AG10803 (cell line): Measurements from ENCODE around the gene SLC34A1.

Experiments
- DNase-seq: peaks from one replicate; pipeline ENCODE4 v3.0.0; 2010; ENCODE audit warnings: low read depth
- H3K4me3 ChIP-seq: 2 replicates; pipeline ENCODE4 v1.5.1; 2011; ENCODE audit warnings: mild to moderate bottlenecking, low read length, control low read depth
- CTCF ChIP-seq: conservative IDR thresholded peaks from 2 replicates; pipeline ENCODE4 v1.5.1; 2011; ENCODE audit warnings: mild to moderate bottlenecking, low read length, control low read depth, inconsistent platforms

The SLC34A1 gene

GRCh38 chr5:177423671-177424070, 39.4 kb downstream of the SLC34A1 start:
- no peak for DNase-seq

GRCh38 chr5:177425196-177425800, 41.1 kb downstream of the SLC34A1 start:
- TF ChIP-seq CTCF, result no peak
- DNase-seq, result no peak
- H3K4me3 ChIP-seq, result peak overlapping the region; percentile 73

More at GRCh38 chr5:177423671-177424070, 39.4 kb downstream of the SLC34A1 start:
- no peak for TF ChIP-seq CTCF
- no peak overlapping the region for H3K4me3 ChIP-seq

- peak; percentile 100 for DNase-seq
- no peak for TF ChIP-seq CTCF
- peak overlapping the region; percentile 73 for H3K4me3 ChIP-seq
These were observed 41.7 kb downstream of the SLC34A1 start for GRCh38 chr5:177425801-177426565.

- DNase-seq, result no peak
- TF ChIP-seq CTCF, result no peak
- H3K4me3 ChIP-seq, result peak within 1 kb of the TSS; percentile 74
These were observed 42.5 kb downstream of the SLC34A1 start, which contains the start of gene GRK6 for GRCh38 chr5:177426566-177427210. Gene GRK6, plus strand, starts transcription at chr5:177426676. Its CDS starts 170 bp downstream, at chr5:177426846.

GRCh38 chr5:177427211-177427822, 43.1 kb downstream of the SLC34A1 start:
- TF ChIP-seq CTCF, result no peak
- peak overlapping the region; percentile 74 for H3K4me3 ChIP-seq
- no peak for DNase-seq

- H3K4me3 ChIP-seq, result peak overlapping the region; percentile 74
- no peak for TF ChIP-seq CTCF
- DNase-seq, result no peak
These were observed 43.8 kb downstream of the SLC34A1 start for GRCh38 chr5:177427919-177428573.
